Measurements from ENCODE around the gene MED27.

DNA sequence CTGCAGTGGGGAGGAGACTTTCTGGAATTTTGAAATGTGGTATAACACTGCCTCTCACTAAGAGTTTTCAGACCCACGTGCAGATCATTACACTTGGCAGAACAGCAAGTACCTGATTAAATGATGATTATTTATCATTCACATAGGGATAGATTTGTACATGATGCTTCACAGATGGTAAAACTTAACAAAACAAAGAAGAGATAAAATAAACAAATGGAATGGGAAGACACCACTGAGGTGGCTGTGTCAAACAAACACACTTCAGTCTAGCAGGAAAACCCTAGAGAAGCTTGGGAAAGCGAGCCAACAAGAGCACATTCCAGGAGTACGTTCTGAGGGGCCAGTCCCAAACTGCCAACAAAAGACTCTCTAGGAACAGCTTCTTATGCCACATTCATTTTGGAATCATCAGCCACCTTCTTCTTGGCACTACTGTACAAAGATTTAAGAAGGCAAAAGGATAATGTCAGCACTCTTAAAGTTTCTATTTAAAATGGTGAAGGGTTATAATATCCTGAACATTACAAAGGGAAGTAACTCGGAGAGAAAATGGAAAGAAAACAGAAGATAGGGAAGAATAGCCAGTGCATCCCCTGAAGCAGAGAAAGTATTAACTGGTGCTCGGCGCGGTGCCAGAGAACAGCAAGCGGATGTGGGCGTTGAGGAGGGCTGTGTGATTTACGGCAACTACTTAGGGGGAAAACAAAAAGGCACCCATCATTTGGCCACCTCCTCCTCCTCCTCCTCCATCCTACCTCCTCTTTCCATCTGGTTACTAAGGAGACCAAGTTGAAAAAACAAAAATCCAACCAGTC lies 1.6 kb downstream of the MED27 start:
- TF ChIP-seq TCF12 (IDR thresholded peaks at IDR 0.05; ENCODE audit: low read depth) (no peak), YY1 (IDR thresholded peaks at IDR 0.05; ENCODE audit: low read depth) (no peak), FOXM1 (IDR thresholded peaks at IDR 0.05; ENCODE audit: borderline replicate concordance, low read depth) (no peak)
- TF ChIP-seq, protein P1, sequence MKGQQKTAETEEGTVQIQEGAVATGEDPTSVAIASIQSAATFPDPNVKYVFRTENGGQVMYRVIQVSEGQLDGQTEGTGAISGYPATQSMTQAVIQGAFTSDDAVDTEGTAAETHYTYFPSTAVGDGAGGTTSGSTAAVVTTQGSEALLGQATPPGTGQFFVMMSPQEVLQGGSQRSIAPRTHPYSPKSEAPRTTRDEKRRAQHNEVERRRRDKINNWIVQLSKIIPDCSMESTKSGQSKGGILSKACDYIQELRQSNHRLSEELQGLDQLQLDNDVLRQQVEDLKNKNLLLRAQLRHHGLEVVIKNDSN (IDR thresholded peaks at IDR 0.05), result no peak
- TF ChIP-seq, protein P2, sequence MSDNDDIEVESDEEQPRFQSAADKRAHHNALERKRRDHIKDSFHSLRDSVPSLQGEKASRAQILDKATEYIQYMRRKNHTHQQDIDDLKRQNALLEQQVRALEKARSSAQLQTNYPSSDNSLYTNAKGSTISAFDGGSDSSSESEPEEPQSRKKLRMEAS (IDR thresholded peaks at IDR 0.05), result no peak
- TF ChIP-seq, protein P3, sequence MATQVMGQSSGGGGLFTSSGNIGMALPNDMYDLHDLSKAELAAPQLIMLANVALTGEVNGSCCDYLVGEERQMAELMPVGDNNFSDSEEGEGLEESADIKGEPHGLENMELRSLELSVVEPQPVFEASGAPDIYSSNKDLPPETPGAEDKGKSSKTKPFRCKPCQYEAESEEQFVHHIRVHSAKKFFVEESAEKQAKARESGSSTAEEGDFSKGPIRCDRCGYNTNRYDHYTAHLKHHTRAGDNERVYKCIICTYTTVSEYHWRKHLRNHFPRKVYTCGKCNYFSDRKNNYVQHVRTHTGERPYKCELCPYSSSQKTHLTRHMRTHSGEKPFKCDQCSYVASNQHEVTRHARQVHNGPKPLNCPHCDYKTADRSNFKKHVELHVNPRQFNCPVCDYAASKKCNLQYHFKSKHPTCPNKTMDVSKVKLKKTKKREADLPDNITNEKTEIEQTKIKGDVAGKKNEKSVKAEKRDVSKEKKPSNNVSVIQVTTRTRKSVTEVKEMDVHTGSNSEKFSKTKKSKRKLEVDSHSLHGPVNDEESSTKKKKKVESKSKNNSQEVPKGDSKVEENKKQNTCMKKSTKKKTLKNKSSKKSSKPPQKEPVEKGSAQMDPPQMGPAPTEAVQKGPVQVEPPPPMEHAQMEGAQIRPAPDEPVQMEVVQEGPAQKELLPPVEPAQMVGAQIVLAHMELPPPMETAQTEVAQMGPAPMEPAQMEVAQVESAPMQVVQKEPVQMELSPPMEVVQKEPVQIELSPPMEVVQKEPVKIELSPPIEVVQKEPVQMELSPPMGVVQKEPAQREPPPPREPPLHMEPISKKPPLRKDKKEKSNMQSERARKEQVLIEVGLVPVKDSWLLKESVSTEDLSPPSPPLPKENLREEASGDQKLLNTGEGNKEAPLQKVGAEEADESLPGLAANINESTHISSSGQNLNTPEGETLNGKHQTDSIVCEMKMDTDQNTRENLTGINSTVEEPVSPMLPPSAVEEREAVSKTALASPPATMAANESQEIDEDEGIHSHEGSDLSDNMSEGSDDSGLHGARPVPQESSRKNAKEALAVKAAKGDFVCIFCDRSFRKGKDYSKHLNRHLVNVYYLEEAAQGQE (IDR thresholded peaks at IDR 0.05; ENCODE audit: low read depth), result no peak

Measured in Ishikawa (cell line).